Peyer's patch (tissue), 4 donors: Measurements from ENCODE around the gene HDAC9.

Experiments
- POLR2A ChIP-seq, 2 donors: fragments of 450-650 bp; IDR thresholded peaks; one replicate each; pipeline ENCODE4 v1.5.1; 2017; ENCODE audit warnings: antibody characterized with exemption in 2 of 2, mild to moderate bottlenecking in 2 of 2, moderate library complexity in 2 of 2
- TF ChIP-seq, protein P1 (sequence below), 6 experiments: fragments of 450-650 bp in 4 of 6; fragments of 200-600 bp in 2 of 6; sonication (generic) in 1 of 6; IDR thresholded peaks; one replicate each; pipeline ENCODE4 v1.5.1; 2017 to 2019; ENCODE audit warnings: antibody characterized with exemption in 6 of 6, mild to moderate bottlenecking in 3 of 6, moderate library complexity in 1 of 6

DNA sequence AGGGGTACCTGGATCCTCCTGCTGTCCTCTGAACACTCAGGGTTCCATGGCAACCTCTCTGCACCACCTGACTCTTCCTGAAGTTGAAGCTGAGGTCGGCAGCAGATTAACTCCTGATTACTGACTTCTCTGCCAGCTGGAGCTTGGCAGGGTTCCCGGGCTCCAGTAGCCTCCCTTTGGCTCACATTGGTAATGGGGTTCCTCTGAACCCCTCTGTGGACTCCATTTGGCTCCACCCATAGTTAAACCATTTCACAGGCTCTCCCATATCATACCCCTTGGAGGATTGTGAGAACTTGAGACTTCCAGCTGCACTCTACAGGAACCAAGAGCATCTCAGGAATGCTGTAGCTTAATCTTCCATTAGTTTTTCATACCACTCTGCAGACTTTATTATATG is 292.5 kb downstream of the HDAC9 start:
- no peak for TF ChIP-seq POLR2A (IDR thresholded peaks at IDR 0.05)
- TF ChIP-seq, protein P1, sequence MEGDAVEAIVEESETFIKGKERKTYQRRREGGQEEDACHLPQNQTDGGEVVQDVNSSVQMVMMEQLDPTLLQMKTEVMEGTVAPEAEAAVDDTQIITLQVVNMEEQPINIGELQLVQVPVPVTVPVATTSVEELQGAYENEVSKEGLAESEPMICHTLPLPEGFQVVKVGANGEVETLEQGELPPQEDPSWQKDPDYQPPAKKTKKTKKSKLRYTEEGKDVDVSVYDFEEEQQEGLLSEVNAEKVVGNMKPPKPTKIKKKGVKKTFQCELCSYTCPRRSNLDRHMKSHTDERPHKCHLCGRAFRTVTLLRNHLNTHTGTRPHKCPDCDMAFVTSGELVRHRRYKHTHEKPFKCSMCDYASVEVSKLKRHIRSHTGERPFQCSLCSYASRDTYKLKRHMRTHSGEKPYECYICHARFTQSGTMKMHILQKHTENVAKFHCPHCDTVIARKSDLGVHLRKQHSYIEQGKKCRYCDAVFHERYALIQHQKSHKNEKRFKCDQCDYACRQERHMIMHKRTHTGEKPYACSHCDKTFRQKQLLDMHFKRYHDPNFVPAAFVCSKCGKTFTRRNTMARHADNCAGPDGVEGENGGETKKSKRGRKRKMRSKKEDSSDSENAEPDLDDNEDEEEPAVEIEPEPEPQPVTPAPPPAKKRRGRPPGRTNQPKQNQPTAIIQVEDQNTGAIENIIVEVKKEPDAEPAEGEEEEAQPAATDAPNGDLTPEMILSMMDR (IDR thresholded peaks at IDR 0.05) = no peak
